CD14-positive monocyte (primary cell): ENCODE measurements around the gene WFDC12. TPM values are rescaled to one million over a fixed set of nuclear protein-coding genes. Genes with fewer than 3 reads are reported as not detected.

Source experiments
- DNase-seq, 3 donors: peaks; one replicate each; pipeline ENCODE4 v3.0.0-alpha.2; 2011 to 2022
- H2AFZ ChIP-seq: 2 replicates; pipeline ENCODE4 v1.6.0; 2012; ENCODE audit warnings: mild to moderate bottlenecking, low read depth, low read length, inconsistent platforms; ENCODE audit not compliant: insufficient read depth, poor library complexity, severe bottlenecking
- H3K27ac ChIP-seq, 2 donors: 1 replicate in 1 of 2; 2 replicates in 1 of 2; pipeline ENCODE4 v1.5.1; 2012 to 2013; ENCODE audit warnings: low read length in 2 of 2, control low read depth in 1 of 2, inconsistent platforms in 1 of 2, low read depth in 1 of 2, mild to moderate bottlenecking in 1 of 2
- H3K27me3 ChIP-seq, 2 donors: one replicate each; pipeline versions ENCODE4 v1.6.0 to v1.6.1; 2011 to 2013; ENCODE audit warnings: low read length in 2 of 2; ENCODE audit not compliant: control insufficient read depth in 2 of 2, insufficient read depth in 2 of 2
- H3K36me3 ChIP-seq, 2 donors: replicated peaks in 1 of 2; 1 replicate in 1 of 2; 2 replicates in 1 of 2; pipeline versions ENCODE4 v1.5.1 to v1.6.1; 2012 to 2013; ENCODE audit warnings: low read length in 2 of 2, control low read depth in 1 of 2, inconsistent platforms in 1 of 2, mild to moderate bottlenecking in 1 of 2; ENCODE audit not compliant: insufficient read depth in 2 of 2, control insufficient read depth in 1 of 2
- H3K4me1 ChIP-seq, 2 donors: 1 replicate in 1 of 2; 2 replicates in 1 of 2; pipeline versions ENCODE4 v1.5.1 to v1.6.1; 2012 to 2013; ENCODE audit warnings: low read length in 2 of 2, control low read depth in 1 of 2, inconsistent platforms in 1 of 2, mild to moderate bottlenecking in 1 of 2, moderate library complexity in 1 of 2; ENCODE audit not compliant: insufficient read depth in 2 of 2, control insufficient read depth in 1 of 2
- H3K4me2 ChIP-seq: replicated peaks from 2 replicates; pipeline ENCODE3; 2012; ENCODE audit warnings: low read length, moderate library complexity, mild to moderate bottlenecking; ENCODE audit not compliant: poor library complexity, severe bottlenecking; ENCODE audit errors: extremely low read depth
- H3K4me3 ChIP-seq, 3 experiments: fragments of 200-600 bp in 1 of 3; sonication (generic) in 1 of 3; replicated peaks in 1 of 3; 1 replicate in 2 of 3; 2 replicates in 1 of 3; pipeline ENCODE4 v1.5.1; 2011 to 2013; ENCODE audit warnings: low read length in 3 of 3, mild to moderate bottlenecking in 3 of 3, control low read depth in 2 of 3, low read depth in 2 of 3, inconsistent platforms in 1 of 3, moderate library complexity in 1 of 3
- H3K79me2 ChIP-seq: 2 replicates; pipeline ENCODE4 v1.6.0; 2012; ENCODE audit warnings: mild to moderate bottlenecking, control low read depth, inconsistent platforms, low read length, moderate library complexity; ENCODE audit not compliant: insufficient read depth
- H3K9ac ChIP-seq: 2 replicates; pipeline ENCODE4 v1.6.0; 2017; ENCODE audit warnings: low read length, mild to moderate bottlenecking; ENCODE audit not compliant: insufficient read depth, poor library complexity, severe bottlenecking
- H3K9me3 ChIP-seq, 2 donors: replicated peaks in 1 of 2; 1 replicate in 1 of 2; 2 replicates in 1 of 2; pipeline versions ENCODE4 v1.5.1 to v1.6.1; 2012 to 2013; ENCODE audit warnings: low read length in 2 of 2, control low read depth in 1 of 2; ENCODE audit not compliant: control insufficient read depth in 1 of 2, insufficient read depth in 1 of 2
- H4K20me1 ChIP-seq: 2 replicates; pipeline ENCODE4 v1.6.0; 2012; ENCODE audit warnings: mild to moderate bottlenecking, low read length, control low read depth, moderate library complexity; ENCODE audit not compliant: insufficient read depth
- H3K27ac Mint-ChIP-seq, 7 donors: one replicate each; pipeline ENCODE4 v1.8.0; 2020; ENCODE audit warnings: mild to moderate bottlenecking in 7 of 7, mixed read lengths in 7 of 7, moderate library complexity in 6 of 7, inconsistent platforms in 2 of 7
- H3K27me3 Mint-ChIP-seq, 3 donors: one replicate each; pipeline ENCODE4 v1.8.0; 2021 to 2022; ENCODE audit warnings: low read depth in 3 of 3, mild to moderate bottlenecking in 3 of 3, mixed read lengths in 3 of 3, moderate library complexity in 3 of 3, inconsistent platforms in 1 of 3
- H3K36me3 Mint-ChIP-seq, 2 donors: one replicate each; pipeline ENCODE4 v1.8.0; 2020; ENCODE audit warnings: mixed read lengths in 2 of 2, inconsistent platforms in 1 of 2, mild to moderate bottlenecking in 1 of 2
- H3K4me1 Mint-ChIP-seq: one replicate; pipeline ENCODE4 v1.8.0; 2020; ENCODE audit warnings: mild to moderate bottlenecking, mixed read lengths
- H3K4me3 Mint-ChIP-seq, 2 donors: one replicate each; pipeline ENCODE4 v1.8.0; 2020; ENCODE audit warnings: mild to moderate bottlenecking in 2 of 2, mixed read lengths in 2 of 2, moderate library complexity in 1 of 2
- H3K9me3 Mint-ChIP-seq, 7 donors: one replicate each; pipeline ENCODE4 v1.8.0; 2020 to 2022; ENCODE audit warnings: mixed read lengths in 7 of 7, mild to moderate bottlenecking in 6 of 7, moderate library complexity in 6 of 7, inconsistent platforms in 2 of 7
- CTCF ChIP-seq: fragments of 200-600 bp; IDR thresholded peaks from one replicate; pipeline ENCODE4 v1.8.0; 2022; ENCODE audit warnings: antibody characterized with exemption, mild to moderate bottlenecking
- WGBS: methylation state at CpG from one replicate; pipeline ENCODE4 v1.1.5; 2013; ENCODE audit warnings: missing lambda C conversion rate; ENCODE audit not compliant: insufficient coverage; 5-methylcytosine and 5-hydroxymethylcytosine counted together
- intact Hi-C, 2 donors: fragments of 100-400 bp; cut with micrococcal nuclease; formaldehyde crosslinking; loops; one replicate each; pipeline versions ENCODE4 v1.15.0 to v1.15.1; 2023
- polyA plus RNA-seq, 3 donors: library from polyadenylated mRNA; depleted of rRNA in 1 of 3; unstranded in 2 of 3; stranded (reverse) in 1 of 3; fragments of 300-500 nt in 2 of 3; fragments of >200 nt in 1 of 3; fragmentation: Illumina TruSeq in 2 of 3; gene quantifications; 1 replicate in 2 of 3; 2 replicates in 1 of 3; pipeline ENCODE4 v1.2.3, GENCODE V29; 2012 to 2021

Gene WFDC12
- polyA plus RNA-seq, 3 donors, result not detected

GRCh38 chr20:45153147-45153546 is 28.9 kb upstream of the WFDC12 start:
- peak overlapping the region; percentile 34 to 81 for H3K27ac ChIP-seq
- no peak for DNase-seq
- peaks cover 33% of the 10 kb centered on the region for H3K4me1 Mint-ChIP-seq
- no peaks in the 10 kb centered on the region for H4K20me1 ChIP-seq
- no peak for TF ChIP-seq CTCF
- H3K9me3 ChIP-seq, result peaks cover 22 to 33% of the 10 kb centered on the region in 2 donors
- no peak overlapping the region for H3K4me2 ChIP-seq
- H3K9ac ChIP-seq, result no peak overlapping the region
- WGBS, result 94% methylated on average over 3 of the region's 3 CpGs
- H3K9me3 Mint-ChIP-seq, result peaks cover 32 to 43% (median 40%) of the 10 kb centered on the region in 7 donors
- H3K27me3 Mint-ChIP-seq, result peaks cover 12 to 25% (median 13%) of the 10 kb centered on the region in 3 donors
- no peak overlapping the region for H3K4me3 ChIP-seq
- H3K27ac Mint-ChIP-seq, result peak overlapping the region in 4 of 7 donors; percentile 48 to 92 (median 88)
- intact Hi-C loops, result no loop called here
- no peaks in the 10 kb centered on the region for H3K79me2 ChIP-seq
- H3K4me1 ChIP-seq, result peaks cover 21 to 25% of the 10 kb centered on the region in 2 donors
- H3K36me3 ChIP-seq, result no peaks in the 10 kb centered on the region
- no peak overlapping the region for H3K4me3 Mint-ChIP-seq
- peaks cover 4 to 9% of the 10 kb centered on the region in 2 donors for H3K27me3 ChIP-seq
- H3K36me3 Mint-ChIP-seq, result peaks cover 9 to 16% of the 10 kb centered on the region in 2 donors
- peak overlapping the region; percentile 4 for H2AFZ ChIP-seq

- Mint-ChIP-seq H3K36me3 (peaks cover 9 to 16% of the 10 kb centered on the region in 2 donors), H3K4me3 (no peak overlapping the region), H3K9me3 (peaks cover 28 to 38% (median 35%) of the 10 kb centered on the region in 7 donors), H3K27me3 (peaks cover 13 to 25% (median 14%) of the 10 kb centered on the region in 3 donors), H3K27ac (no peak overlapping the region), H3K4me1 (peaks cover 33% of the 10 kb centered on the region)
- H3K9me3 ChIP-seq, result peaks cover 15 to 25% of the 10 kb centered on the region in 2 donors
- H3K4me2 ChIP-seq, result no peak overlapping the region
- H3K27me3 ChIP-seq, result peaks cover 4 to 9% of the 10 kb centered on the region in 2 donors
- H2AFZ ChIP-seq, result no peak overlapping the region
- no CpG with 5 or more reads among the region's 2 CpGs for WGBS
- no peak overlapping the region for H3K27ac ChIP-seq
- no peaks in the 10 kb centered on the region for H3K36me3 ChIP-seq
- no peak overlapping the region for H3K4me3 ChIP-seq
- intact Hi-C loops, result no loop called here
- no peak overlapping the region for H3K9ac ChIP-seq
- no peak for TF ChIP-seq CTCF
- DNase-seq, result no peak
- no peaks in the 10 kb centered on the region for H3K79me2 ChIP-seq
- H4K20me1 ChIP-seq, result no peaks in the 10 kb centered on the region
- H3K4me1 ChIP-seq, result peaks cover 21 to 25% of the 10 kb centered on the region in 2 donors
Measured at GRCh38 chr20:45152405-45152804, 28.1 kb upstream of the WFDC12 start.
